Lower leg skin (tissue), 3 donors: ENCODE data around the gene FOXE1.

Experiments used
- POLR2A ChIP-seq, 2 donors: fragments of 450-650 bp; IDR thresholded peaks; one replicate each; pipeline ENCODE4 v1.6.1; 2016 to 2017; ENCODE audit warnings: antibody characterized with exemption in 2 of 2, mild to moderate bottlenecking in 1 of 2, moderate library complexity in 1 of 2
- TF ChIP-seq, protein P1 (sequence below), 3 donors: fragments of 450-650 bp; IDR thresholded peaks; one replicate each; pipeline ENCODE4 v1.5.1; 2016; ENCODE audit warnings: antibody characterized with exemption in 3 of 3, mild to moderate bottlenecking in 3 of 3, moderate library complexity in 2 of 3

DNA sequence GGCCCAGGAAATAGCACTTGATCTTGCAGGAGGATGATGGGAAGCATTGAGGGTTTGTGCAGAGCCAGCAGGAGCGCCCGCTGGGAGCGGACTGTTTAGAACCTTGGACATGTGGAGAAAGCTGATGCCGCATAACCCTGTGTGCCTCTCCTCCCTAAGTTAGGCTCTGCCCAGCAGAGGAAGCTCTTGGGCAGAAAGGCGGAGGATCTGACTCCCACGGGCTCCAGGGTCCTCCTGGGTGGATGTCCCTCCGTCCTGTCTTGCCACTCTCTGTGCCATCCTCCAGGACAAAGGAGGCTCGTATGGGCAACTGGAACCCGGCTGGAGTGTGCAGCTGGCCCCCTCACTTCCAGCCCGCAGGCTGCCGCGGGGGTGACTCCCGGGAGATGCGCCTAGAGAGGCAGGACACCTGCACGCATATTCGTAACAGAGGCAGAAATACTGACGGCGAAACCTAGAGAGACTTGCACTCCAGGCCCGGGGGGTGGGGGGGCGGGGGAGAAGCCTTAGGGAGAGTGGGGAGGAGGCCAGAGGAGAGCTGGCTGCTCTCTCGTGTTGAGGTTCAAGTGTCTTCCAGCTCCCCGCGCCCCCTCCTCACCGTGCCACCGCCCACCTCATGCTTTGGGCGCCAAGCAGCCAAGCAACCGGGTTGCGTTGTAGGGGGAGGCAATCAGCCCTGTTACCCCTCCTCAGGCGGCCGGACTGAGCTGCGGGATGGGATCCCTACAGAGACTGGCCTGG lies 5.4 kb upstream of the FOXE1 start:
- TF ChIP-seq, protein P1, sequence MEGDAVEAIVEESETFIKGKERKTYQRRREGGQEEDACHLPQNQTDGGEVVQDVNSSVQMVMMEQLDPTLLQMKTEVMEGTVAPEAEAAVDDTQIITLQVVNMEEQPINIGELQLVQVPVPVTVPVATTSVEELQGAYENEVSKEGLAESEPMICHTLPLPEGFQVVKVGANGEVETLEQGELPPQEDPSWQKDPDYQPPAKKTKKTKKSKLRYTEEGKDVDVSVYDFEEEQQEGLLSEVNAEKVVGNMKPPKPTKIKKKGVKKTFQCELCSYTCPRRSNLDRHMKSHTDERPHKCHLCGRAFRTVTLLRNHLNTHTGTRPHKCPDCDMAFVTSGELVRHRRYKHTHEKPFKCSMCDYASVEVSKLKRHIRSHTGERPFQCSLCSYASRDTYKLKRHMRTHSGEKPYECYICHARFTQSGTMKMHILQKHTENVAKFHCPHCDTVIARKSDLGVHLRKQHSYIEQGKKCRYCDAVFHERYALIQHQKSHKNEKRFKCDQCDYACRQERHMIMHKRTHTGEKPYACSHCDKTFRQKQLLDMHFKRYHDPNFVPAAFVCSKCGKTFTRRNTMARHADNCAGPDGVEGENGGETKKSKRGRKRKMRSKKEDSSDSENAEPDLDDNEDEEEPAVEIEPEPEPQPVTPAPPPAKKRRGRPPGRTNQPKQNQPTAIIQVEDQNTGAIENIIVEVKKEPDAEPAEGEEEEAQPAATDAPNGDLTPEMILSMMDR (IDR thresholded peaks at IDR 0.05): no peak
- no peak for TF ChIP-seq POLR2A (IDR thresholded peaks at IDR 0.05)
